GM23338 (cell line): ENCODE measurements around the gene TTC13. TPM values are rescaled to one million over a fixed set of nuclear protein-coding genes. Genes with fewer than 3 reads are reported as not detected.

Experiments
- ATAC-seq: fragments of 200-7000 bp; cut with Tn5 transposase; 3 replicates; pipeline ENCODE4 v1.9.1; 2020
- DNase-seq: peaks from one replicate; pipeline ENCODE4 v3.0.0-alpha.2; 2015; ENCODE audit warnings: low spot score
- H2AFZ ChIP-seq: fragments of 200-600 bp; sonication (generic); 2 replicates; pipeline ENCODE4 v1.8.0; 2016; ENCODE audit warnings: antibody characterized with exemption, mild to moderate bottlenecking, moderate library complexity
- H3F3A ChIP-seq: fragments of 200-600 bp; sonication (generic); replicated peaks from 2 replicates; pipeline ENCODE4 v1.8.0; 2017; ENCODE audit warnings: antibody characterized with exemption, mixed run types, low read depth
- H3K27ac ChIP-seq: fragments of 200-600 bp; sonication (generic); 2 replicates; pipeline ENCODE4 v1.6.1; 2016; ENCODE audit warnings: low read depth
- H3K27me3 ChIP-seq: fragments of 200-600 bp; sonication (generic); 2 replicates; pipeline ENCODE4 v1.8.0; 2016; ENCODE audit warnings: mild to moderate bottlenecking, mixed run types, moderate library complexity; ENCODE audit not compliant: insufficient read depth
- H3K36me3 ChIP-seq: fragments of 200-600 bp; sonication (generic); 2 replicates; pipeline ENCODE4 v1.8.0; 2016; ENCODE audit warnings: mild to moderate bottlenecking; ENCODE audit not compliant: insufficient read depth
- H3K4me1 ChIP-seq: fragments of 200-600 bp; sonication (generic); 2 replicates; pipeline ENCODE4 v1.8.0; 2016; ENCODE audit warnings: mild to moderate bottlenecking, moderate library complexity; ENCODE audit not compliant: insufficient read depth
- H3K4me2 ChIP-seq: fragments of 200-600 bp; sonication (generic); 2 replicates; pipeline ENCODE4 v1.7.1; 2017; ENCODE audit warnings: mixed run types
- H3K4me3 ChIP-seq: fragments of 200-600 bp; sonication (generic); 2 replicates; pipeline ENCODE4 v1.6.1; 2016; ENCODE audit warnings: mixed run types
- H3K79me2 ChIP-seq: fragments of 200-600 bp; sonication (generic); replicated peaks from 2 replicates; pipeline ENCODE4 v1.8.0; 2017; ENCODE audit warnings: mild to moderate bottlenecking; ENCODE audit not compliant: insufficient read depth
- H3K9me2 ChIP-seq: fragments of 200-600 bp; sonication (generic); 2 replicates; pipeline ENCODE4 v1.8.0; 2017; ENCODE audit not compliant: insufficient read depth
- H4K20me1 ChIP-seq: fragments of 200-600 bp; sonication (generic); replicated peaks from 2 replicates; pipeline ENCODE4 v1.8.0; 2017; ENCODE audit warnings: mild to moderate bottlenecking; ENCODE audit not compliant: insufficient read depth
- H3K27ac Mint-ChIP-seq: 2 replicates; pipeline ENCODE4 v1.8.0; 2020; ENCODE audit warnings: inconsistent platforms, mild to moderate bottlenecking, moderate library complexity, mixed read lengths
- H3K27me3 Mint-ChIP-seq: 3 replicates; pipeline ENCODE4 v1.8.0; 2022; ENCODE audit warnings: low read depth, mild to moderate bottlenecking, moderate library complexity, mixed read lengths, inconsistent platforms; ENCODE audit not compliant: insufficient read depth, poor library complexity
- H3K36me3 Mint-ChIP-seq: 3 replicates; pipeline ENCODE4 v1.8.0; 2021; ENCODE audit warnings: low read depth, mild to moderate bottlenecking, inconsistent platforms, moderate library complexity, mixed read lengths
- H3K4me1 Mint-ChIP-seq: 3 replicates; pipeline ENCODE4 v1.8.0; 2020; ENCODE audit warnings: mild to moderate bottlenecking, inconsistent platforms, mixed read lengths
- H3K4me3 Mint-ChIP-seq: 3 replicates; pipeline ENCODE4 v1.8.0; 2021; ENCODE audit warnings: moderate library complexity, mild to moderate bottlenecking, inconsistent platforms, mixed read lengths
- H3K9me3 Mint-ChIP-seq: 3 replicates; pipeline ENCODE4 v1.8.0; 2020; ENCODE audit warnings: moderate library complexity, mild to moderate bottlenecking, inconsistent platforms, mixed read lengths
- CREB1 ChIP-seq: fragments of 250-450 bp; sonication (Bioruptor Pico); IDR thresholded peaks from 2 replicates; pipeline ENCODE4 v1.5.0; 2020; ENCODE audit warnings: low read depth, mild to moderate bottlenecking, moderate library complexity
- JUNB ChIP-seq: IDR thresholded peaks from one replicate; pipeline ENCODE4 v1.6.1; 2016; ENCODE audit warnings: antibody characterized with exemption; ENCODE audit not compliant: unreplicated experiment
- POLR2AphosphoS5 ChIP-seq: IDR thresholded peaks from 2 replicates; pipeline ENCODE4 v1.6.1; 2016; ENCODE audit warnings: antibody characterized with exemption, low read depth
- polyA plus RNA-seq: library from polyadenylated mRNA; unstranded; fragments of >200 nt; fragmentation: Nextera tagmentation; extraction: Ambion mirVana; gene quantifications from 2 replicates; pipeline ENCODE4 v1.2.1, GENCODE V29; 2016
- total RNA-seq: library from RNA; depleted of rRNA; stranded (reverse); fragments of >200 nt; shearing (Covaris generic); gene quantifications from 2 replicates; pipeline ENCODE4 v1.2.3, GENCODE V29; 2014
- TF ChIP-seq, protein P1 (sequence below): IDR thresholded peaks from one replicate; pipeline ENCODE4 v1.6.1; 2018; ENCODE audit warnings: antibody characterized with exemption; ENCODE audit not compliant: unreplicated experiment
- TF ChIP-seq, protein P2 (sequence below), 2 experiments: fragments of 200-600 bp in 1 of 2; sonication (generic) in 1 of 2; conservative IDR thresholded peaks; 2 replicates each; pipeline versions ENCODE4 v1.5.1 to v1.6.1; 2016 to 2017; ENCODE audit warnings: antibody characterized with exemption in 2 of 2, low read depth in 2 of 2, mild to moderate bottlenecking in 2 of 2, moderate library complexity in 1 of 2

Gene TTC13
- total and polyA plus RNA-seq, 2 experiments from 2014 or later: 3.8 to 9.4 TPM

DNA sequence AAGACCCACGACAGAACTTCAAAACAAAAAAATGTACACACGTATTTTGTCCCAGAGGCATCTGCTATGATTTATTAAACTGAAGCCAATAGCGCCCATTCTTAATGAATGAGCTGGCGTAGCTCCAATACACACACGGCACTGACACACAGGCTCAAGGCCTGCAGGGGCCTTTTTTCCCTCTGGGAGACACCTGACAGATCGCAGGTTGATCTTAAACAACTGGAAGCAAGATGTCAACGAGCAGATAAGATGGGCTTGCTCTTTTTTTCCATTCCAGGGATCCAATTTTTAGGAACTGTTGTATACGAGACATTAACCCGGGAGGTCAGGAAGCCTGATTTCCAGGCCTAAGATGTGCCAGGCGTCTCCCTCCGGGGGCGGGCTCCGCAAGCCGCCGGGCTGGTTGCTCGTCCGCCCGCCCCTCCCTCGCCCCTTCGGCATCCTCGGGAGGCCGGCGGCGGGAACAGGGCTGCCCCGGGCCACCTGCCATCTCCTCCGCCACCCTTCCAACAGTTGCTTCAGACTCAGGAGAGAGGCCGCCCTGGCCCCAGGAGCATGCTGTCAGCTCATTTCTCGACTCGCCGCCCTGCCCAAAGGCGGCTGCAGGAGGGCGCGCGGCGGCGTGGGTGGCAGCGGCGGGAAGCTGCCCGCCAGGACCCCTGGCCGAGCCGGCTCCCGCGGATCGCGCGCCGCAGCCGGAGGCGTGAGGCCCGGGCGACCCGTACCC, 735 bp downstream of the TTC13 start (continued):
- TF ChIP-seq, protein P1, sequence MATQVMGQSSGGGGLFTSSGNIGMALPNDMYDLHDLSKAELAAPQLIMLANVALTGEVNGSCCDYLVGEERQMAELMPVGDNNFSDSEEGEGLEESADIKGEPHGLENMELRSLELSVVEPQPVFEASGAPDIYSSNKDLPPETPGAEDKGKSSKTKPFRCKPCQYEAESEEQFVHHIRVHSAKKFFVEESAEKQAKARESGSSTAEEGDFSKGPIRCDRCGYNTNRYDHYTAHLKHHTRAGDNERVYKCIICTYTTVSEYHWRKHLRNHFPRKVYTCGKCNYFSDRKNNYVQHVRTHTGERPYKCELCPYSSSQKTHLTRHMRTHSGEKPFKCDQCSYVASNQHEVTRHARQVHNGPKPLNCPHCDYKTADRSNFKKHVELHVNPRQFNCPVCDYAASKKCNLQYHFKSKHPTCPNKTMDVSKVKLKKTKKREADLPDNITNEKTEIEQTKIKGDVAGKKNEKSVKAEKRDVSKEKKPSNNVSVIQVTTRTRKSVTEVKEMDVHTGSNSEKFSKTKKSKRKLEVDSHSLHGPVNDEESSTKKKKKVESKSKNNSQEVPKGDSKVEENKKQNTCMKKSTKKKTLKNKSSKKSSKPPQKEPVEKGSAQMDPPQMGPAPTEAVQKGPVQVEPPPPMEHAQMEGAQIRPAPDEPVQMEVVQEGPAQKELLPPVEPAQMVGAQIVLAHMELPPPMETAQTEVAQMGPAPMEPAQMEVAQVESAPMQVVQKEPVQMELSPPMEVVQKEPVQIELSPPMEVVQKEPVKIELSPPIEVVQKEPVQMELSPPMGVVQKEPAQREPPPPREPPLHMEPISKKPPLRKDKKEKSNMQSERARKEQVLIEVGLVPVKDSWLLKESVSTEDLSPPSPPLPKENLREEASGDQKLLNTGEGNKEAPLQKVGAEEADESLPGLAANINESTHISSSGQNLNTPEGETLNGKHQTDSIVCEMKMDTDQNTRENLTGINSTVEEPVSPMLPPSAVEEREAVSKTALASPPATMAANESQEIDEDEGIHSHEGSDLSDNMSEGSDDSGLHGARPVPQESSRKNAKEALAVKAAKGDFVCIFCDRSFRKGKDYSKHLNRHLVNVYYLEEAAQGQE: no peak
- TF ChIP-seq POLR2AphosphoS5 (no peak), JUNB (no peak)

DNA sequence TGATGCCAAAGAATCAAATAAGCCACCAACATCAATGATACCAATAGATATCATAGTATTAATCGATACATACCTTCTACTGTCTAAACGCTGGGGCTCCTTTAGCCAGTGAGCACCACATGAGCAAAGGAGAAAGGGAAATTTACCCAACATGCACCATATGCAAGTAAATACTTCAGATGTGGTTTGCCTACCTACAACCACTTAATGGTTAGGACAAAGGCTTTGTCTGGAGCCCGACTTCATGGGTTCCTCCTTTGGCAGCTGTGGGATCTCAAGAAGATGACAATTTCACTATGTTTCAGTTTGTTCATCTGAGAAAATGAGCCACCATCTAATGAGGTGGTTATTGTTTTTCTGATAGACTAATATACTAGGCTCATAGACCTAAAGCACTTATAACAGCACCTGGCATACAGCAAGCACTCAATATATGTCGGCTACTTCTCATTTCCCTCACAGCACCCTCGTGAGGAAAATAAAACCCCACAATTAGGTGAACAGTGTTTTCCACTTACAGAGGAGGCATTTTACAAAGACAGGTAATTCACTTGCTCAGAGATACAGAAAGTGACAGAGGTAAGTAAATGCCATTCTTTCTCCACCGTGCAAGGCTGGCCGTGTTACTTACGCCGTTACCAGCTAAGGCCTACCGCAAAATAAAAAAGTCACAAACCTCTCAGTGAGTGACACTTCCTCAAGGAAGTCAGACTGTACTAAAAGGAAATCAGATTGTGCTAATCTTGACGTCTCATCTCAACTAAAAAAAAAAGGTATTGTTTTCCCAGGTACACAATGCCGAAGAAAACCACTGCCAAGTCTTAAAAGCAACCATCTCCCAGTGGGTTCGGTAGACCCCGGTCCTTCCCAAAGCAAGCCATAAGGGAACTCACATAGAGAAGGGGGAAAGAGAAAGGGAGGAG, 1.6 kb downstream of the TTC13 start:
- Mint-ChIP-seq H3K4me3 (peak overlapping the region; percentile 84), H3K36me3 (no peaks in the 10 kb centered on the region; the same call in 2 of the 3 replicates), H3K9me3 (no peaks in the 10 kb centered on the region), H3K4me1 (peaks cover 13% of the 10 kb centered on the region), H3K27ac (no peak overlapping the region), H3K27me3 (peaks cover 6% of the 10 kb centered on the region)
- ATAC-seq (no peak), DNase-seq (no peak)
- Histone ChIP-seq H3K4me3 (peak overlapping the region; percentile 88), H3K4me1 (peaks cover 10% of the 10 kb centered on the region; the same call in 1 of the 2 replicates), H3F3A (no peaks in the 10 kb centered on the region), H3K79me2 (peaks cover 12% of the 10 kb centered on the region), H3K9me2 (no peaks in the 10 kb centered on the region), H2AFZ (no peak overlapping the region), H3K27ac (no peak overlapping the region), H3K36me3 (no peaks in the 10 kb centered on the region), H3K4me2 (peak overlapping the region; percentile 88), H4K20me1 (peaks cover 43% of the 10 kb centered on the region), H3K27me3 (peaks cover 46% of the 10 kb centered on the region)
- TF ChIP-seq, protein P2, sequence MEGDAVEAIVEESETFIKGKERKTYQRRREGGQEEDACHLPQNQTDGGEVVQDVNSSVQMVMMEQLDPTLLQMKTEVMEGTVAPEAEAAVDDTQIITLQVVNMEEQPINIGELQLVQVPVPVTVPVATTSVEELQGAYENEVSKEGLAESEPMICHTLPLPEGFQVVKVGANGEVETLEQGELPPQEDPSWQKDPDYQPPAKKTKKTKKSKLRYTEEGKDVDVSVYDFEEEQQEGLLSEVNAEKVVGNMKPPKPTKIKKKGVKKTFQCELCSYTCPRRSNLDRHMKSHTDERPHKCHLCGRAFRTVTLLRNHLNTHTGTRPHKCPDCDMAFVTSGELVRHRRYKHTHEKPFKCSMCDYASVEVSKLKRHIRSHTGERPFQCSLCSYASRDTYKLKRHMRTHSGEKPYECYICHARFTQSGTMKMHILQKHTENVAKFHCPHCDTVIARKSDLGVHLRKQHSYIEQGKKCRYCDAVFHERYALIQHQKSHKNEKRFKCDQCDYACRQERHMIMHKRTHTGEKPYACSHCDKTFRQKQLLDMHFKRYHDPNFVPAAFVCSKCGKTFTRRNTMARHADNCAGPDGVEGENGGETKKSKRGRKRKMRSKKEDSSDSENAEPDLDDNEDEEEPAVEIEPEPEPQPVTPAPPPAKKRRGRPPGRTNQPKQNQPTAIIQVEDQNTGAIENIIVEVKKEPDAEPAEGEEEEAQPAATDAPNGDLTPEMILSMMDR (conservative IDR thresholded peaks at IDR 0.05; ENCODE audit: low read depth in 2 of 2): no peak
- no peak for TF ChIP-seq CREB1
